ENCODE measurements around the gene ELK4. TPM values are rescaled to one million over a fixed set of nuclear protein-coding genes. Genes with fewer than 3 reads are reported as not detected.

Gene ELK4
- total and polyA plus RNA-seq, 2 donors (not counting 1 experiment from before 2014, with no cell fraction given): 11.7 to 11.8 TPM

DNA sequence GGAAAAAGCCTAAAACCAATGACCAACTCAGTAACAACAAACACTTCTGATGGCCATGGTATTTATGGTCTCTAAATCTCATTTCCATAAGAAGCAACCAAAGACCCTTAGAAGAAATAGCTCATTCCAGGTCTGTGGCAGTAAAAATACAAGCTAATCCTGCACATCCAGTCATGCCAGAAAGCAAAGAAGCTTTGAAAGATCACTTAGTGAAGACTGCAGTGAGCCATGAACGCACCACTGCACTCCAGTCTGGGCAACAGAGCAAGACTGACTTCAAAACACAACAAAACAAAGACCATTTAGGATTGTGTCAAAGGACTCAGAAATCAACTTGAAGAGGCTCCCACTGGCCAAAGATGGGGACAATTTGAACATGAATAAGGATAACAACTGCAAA is 18.4 kb upstream of the ELK4 start:
- Histone ChIP-seq H3K4me2 (ENCODE audit: extremely low read depth, insufficient read depth, low read length) (no peak overlapping the region), H3K27ac (ENCODE audit: insufficient read depth, low read length) (no peak overlapping the region), H3K9me3 (ENCODE audit: control insufficient read depth, insufficient read depth, low read depth, low read length) (no peaks in the 10 kb centered on the region), H3K27me3 (ENCODE audit: control insufficient read depth, insufficient read depth, low read length) (no peaks in the 10 kb centered on the region), H4K20me1 (ENCODE audit: control insufficient read depth, extremely low read depth, insufficient read depth, low read length) (no peaks in the 10 kb centered on the region), H3K9ac (ENCODE audit: insufficient read depth, low read length) (no peak overlapping the region), H3K79me2 (ENCODE audit: control insufficient read depth, insufficient read depth, low read length) (no peaks in the 10 kb centered on the region), H3K4me1 (ENCODE audit: control insufficient read depth, extremely low read depth, insufficient read depth, low read length) (no peaks in the 10 kb centered on the region), H3K36me3 (ENCODE audit: control insufficient read depth, insufficient read depth, low read length) (no peaks in the 10 kb centered on the region), H3K4me3 (replicated peaks in 1 of 4; ENCODE audit: control extremely low read depth in 1 of 4, insufficient read depth in 1 of 4, low read depth in 3 of 4, low read length in 4 of 4) (no peak overlapping the region), H2AFZ (ENCODE audit: low read length) (no peak overlapping the region)
- TF ChIP-seq, protein P1, sequence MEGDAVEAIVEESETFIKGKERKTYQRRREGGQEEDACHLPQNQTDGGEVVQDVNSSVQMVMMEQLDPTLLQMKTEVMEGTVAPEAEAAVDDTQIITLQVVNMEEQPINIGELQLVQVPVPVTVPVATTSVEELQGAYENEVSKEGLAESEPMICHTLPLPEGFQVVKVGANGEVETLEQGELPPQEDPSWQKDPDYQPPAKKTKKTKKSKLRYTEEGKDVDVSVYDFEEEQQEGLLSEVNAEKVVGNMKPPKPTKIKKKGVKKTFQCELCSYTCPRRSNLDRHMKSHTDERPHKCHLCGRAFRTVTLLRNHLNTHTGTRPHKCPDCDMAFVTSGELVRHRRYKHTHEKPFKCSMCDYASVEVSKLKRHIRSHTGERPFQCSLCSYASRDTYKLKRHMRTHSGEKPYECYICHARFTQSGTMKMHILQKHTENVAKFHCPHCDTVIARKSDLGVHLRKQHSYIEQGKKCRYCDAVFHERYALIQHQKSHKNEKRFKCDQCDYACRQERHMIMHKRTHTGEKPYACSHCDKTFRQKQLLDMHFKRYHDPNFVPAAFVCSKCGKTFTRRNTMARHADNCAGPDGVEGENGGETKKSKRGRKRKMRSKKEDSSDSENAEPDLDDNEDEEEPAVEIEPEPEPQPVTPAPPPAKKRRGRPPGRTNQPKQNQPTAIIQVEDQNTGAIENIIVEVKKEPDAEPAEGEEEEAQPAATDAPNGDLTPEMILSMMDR (conservative IDR thresholded peaks at IDR 0.05 in 1 of 2, IDR thresholded peaks at IDR 0.05 in 1 of 2; ENCODE audit: low read depth in 1 of 2, low read length in 2 of 2): no peak
- no peak for TF ChIP-seq EZH2 (IDR thresholded peaks at IDR 0.05; ENCODE audit: low read length, missing control alignments)
- DNase-seq (ENCODE audit: low read depth in 2 of 2): no peak

DNA sequence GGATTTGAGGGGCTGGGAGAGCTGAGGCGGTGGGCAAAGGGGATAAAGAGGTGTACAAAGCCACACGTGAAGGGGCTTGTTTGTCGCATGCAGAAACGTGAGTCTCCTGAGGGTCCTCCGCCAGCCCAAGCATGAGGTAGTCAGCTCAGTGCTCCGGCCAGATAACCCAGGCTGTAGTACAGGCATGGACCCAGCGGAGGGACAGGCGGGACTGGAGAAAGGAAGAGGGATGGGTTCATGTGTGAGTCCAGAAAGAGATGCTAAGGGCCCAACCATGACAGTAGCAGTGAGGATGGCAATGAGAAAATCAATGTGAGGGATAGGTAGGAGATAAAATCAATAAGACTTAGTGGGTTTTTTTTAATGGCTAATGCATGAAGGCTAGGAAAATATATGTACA is 13.7 kb upstream of the ELK4 start:
- DNase-seq (ENCODE audit: low read depth in 2 of 2): no peak
- H2AFZ ChIP-seq (ENCODE audit: low read length): no peak overlapping the region

DNA sequence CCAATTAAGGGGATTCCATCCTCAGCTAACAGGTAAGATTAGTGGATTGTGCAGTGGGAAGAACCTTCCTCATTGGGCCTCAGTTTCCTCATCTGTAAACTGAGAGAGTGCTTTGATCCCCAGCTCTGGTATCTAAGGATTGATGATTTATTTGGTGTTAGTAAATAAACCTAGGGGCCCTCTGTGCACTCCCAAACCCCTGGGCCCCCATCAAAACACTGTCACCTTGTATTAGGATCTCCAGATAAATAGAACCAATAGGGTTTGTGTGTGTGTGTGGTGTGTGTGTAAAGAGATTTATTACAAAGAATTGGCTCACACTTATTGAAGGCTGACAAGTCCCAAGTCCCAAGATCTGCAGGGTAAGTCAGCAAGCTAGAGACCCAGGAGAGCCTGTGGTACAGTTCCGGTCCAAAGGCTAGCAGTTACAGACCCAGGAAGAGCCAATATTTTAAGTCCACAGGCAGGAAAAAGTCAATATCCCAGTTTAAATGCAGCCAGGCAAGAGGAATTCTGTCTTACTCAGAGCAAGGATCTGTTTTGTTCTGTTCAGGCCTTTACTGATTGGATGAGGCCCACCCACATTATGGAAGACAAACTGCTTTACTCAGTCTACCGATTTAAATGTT is 11.0 kb upstream of the ELK4 start:
- no peaks in the 10 kb centered on the region for H3K36me3 ChIP-seq (ENCODE audit: control insufficient read depth, insufficient read depth, low read length)
- TF ChIP-seq EZH2 (IDR thresholded peaks at IDR 0.05; ENCODE audit: low read length, missing control alignments): no peak
- TF ChIP-seq, protein P1 (conservative IDR thresholded peaks at IDR 0.05 in 1 of 2, IDR thresholded peaks at IDR 0.05 in 1 of 2; ENCODE audit: low read depth in 1 of 2, low read length in 2 of 2): no peak
- no peaks in the 10 kb centered on the region for H4K20me1 ChIP-seq (ENCODE audit: control insufficient read depth, extremely low read depth, insufficient read depth, low read length)
- H2AFZ ChIP-seq (ENCODE audit: low read length): no peak overlapping the region
- H3K79me2 ChIP-seq (ENCODE audit: control insufficient read depth, insufficient read depth, low read length): no peaks in the 10 kb centered on the region
- no peak overlapping the region for H3K27ac ChIP-seq (ENCODE audit: insufficient read depth, low read length)
- DNase-seq (ENCODE audit: low read depth in 2 of 2): no peak
- H3K9ac ChIP-seq (ENCODE audit: insufficient read depth, low read length): no peak overlapping the region
- no peak overlapping the region for H3K4me3 ChIP-seq (replicated peaks in 1 of 4; ENCODE audit: control extremely low read depth in 1 of 4, insufficient read depth in 1 of 4, low read depth in 3 of 4, low read length in 4 of 4)
- H3K9me3 ChIP-seq (ENCODE audit: control insufficient read depth, insufficient read depth, low read depth, low read length): no peaks in the 10 kb centered on the region
- H3K4me1 ChIP-seq (ENCODE audit: control insufficient read depth, extremely low read depth, insufficient read depth, low read length): no peaks in the 10 kb centered on the region
- peaks cover 4% of the 10 kb centered on the region for H3K27me3 ChIP-seq (ENCODE audit: control insufficient read depth, insufficient read depth, low read length)
- H3K4me2 ChIP-seq (ENCODE audit: extremely low read depth, insufficient read depth, low read length): no peak overlapping the region

More for the DNA sequence above, 13.7 kb upstream of the ELK4 start:
- no peaks in the 10 kb centered on the region for H3K79me2 ChIP-seq (ENCODE audit: control insufficient read depth, insufficient read depth, low read length)
- H3K4me2 ChIP-seq (ENCODE audit: extremely low read depth, insufficient read depth, low read length): no peak overlapping the region
- TF ChIP-seq EZH2 (IDR thresholded peaks at IDR 0.05; ENCODE audit: low read length, missing control alignments): no peak
- TF ChIP-seq, protein P1 (conservative IDR thresholded peaks at IDR 0.05 in 1 of 2, IDR thresholded peaks at IDR 0.05 in 1 of 2; ENCODE audit: low read depth in 1 of 2, low read length in 2 of 2): no peak
- no peaks in the 10 kb centered on the region for H3K9me3 ChIP-seq (ENCODE audit: control insufficient read depth, insufficient read depth, low read depth, low read length)
- no peaks in the 10 kb centered on the region for H3K27me3 ChIP-seq (ENCODE audit: control insufficient read depth, insufficient read depth, low read length)
- H3K9ac ChIP-seq (ENCODE audit: insufficient read depth, low read length): no peak overlapping the region
- H3K36me3 ChIP-seq (ENCODE audit: control insufficient read depth, insufficient read depth, low read length): no peaks in the 10 kb centered on the region
- no peak overlapping the region for H3K27ac ChIP-seq (ENCODE audit: insufficient read depth, low read length)
- H4K20me1 ChIP-seq (ENCODE audit: control insufficient read depth, extremely low read depth, insufficient read depth, low read length): no peaks in the 10 kb centered on the region
- no peaks in the 10 kb centered on the region for H3K4me1 ChIP-seq (ENCODE audit: control insufficient read depth, extremely low read depth, insufficient read depth, low read length)
- H3K4me3 ChIP-seq (replicated peaks in 1 of 4; ENCODE audit: control extremely low read depth in 1 of 4, insufficient read depth in 1 of 4, low read depth in 3 of 4, low read length in 4 of 4): no peak overlapping the region
